Astrocyte (in vitro differentiated cells and primary cell): Measurements from ENCODE around the gene MB. TPM values are rescaled to one million over a fixed set of nuclear protein-coding genes. Genes with fewer than 3 reads are reported as not detected.

Experiments used
- DNase-seq: peaks from one replicate; pipeline ENCODE4 v3.0.0-alpha.2; 2010; ENCODE audit warnings: low read depth
- FAIRE-seq: peaks from 2 replicates; lab custom pipeline; 2011; peaks lifted over from hg19 to GRCh38; lab: Jason Lieb, UNC
- H2AFZ ChIP-seq: 2 replicates; pipeline ENCODE4 v1.6.0; 2012; ENCODE audit warnings: low read depth, low read length, inconsistent platforms
- H3K27ac ChIP-seq: 2 replicates; pipeline ENCODE4 v1.5.1; 2011; ENCODE audit warnings: low read depth, low read length, inconsistent platforms
- H3K27me3 ChIP-seq: 2 replicates; pipeline ENCODE4 v1.6.0; 2011; ENCODE audit warnings: low read length, inconsistent platforms; ENCODE audit not compliant: insufficient read depth
- H3K36me3 ChIP-seq: 2 replicates; pipeline ENCODE4 v1.5.1; 2011; ENCODE audit warnings: low read length, inconsistent platforms; ENCODE audit not compliant: insufficient read depth
- H3K4me1 ChIP-seq: 2 replicates; pipeline ENCODE4 v1.5.1; 2011; ENCODE audit warnings: low read length, inconsistent platforms; ENCODE audit not compliant: insufficient read depth
- H3K4me2 ChIP-seq: 2 replicates; pipeline ENCODE4 v1.6.0; 2012; ENCODE audit warnings: low read length, inconsistent platforms
- H3K4me3 ChIP-seq: 2 replicates; pipeline ENCODE4 v1.5.1; 2011; ENCODE audit warnings: low read depth, mild to moderate bottlenecking, low read length, inconsistent platforms; ENCODE audit not compliant: insufficient read depth
- H3K79me2 ChIP-seq: 2 replicates; pipeline ENCODE4 v1.6.0; 2012; ENCODE audit warnings: mild to moderate bottlenecking, low read length, inconsistent platforms; ENCODE audit not compliant: insufficient read depth
- H3K9ac ChIP-seq: 2 replicates; pipeline ENCODE4 v1.6.0; 2012; ENCODE audit warnings: mild to moderate bottlenecking, low read length, inconsistent platforms
- H3K9me3 ChIP-seq: 2 replicates; pipeline ENCODE4 v1.5.1; 2012; ENCODE audit warnings: low read depth, mild to moderate bottlenecking, low read length, inconsistent platforms; ENCODE audit not compliant: insufficient read depth
- H4K20me1 ChIP-seq: 2 replicates; pipeline ENCODE4 v1.6.0; 2012; ENCODE audit warnings: low read length, inconsistent platforms; ENCODE audit not compliant: insufficient read depth
- H3K27ac Mint-ChIP-seq: one replicate; pipeline ENCODE4 v1.8.0; 2021; ENCODE audit warnings: mild to moderate bottlenecking, mixed read lengths; ENCODE audit not compliant: unreplicated experiment
- H3K27me3 Mint-ChIP-seq: one replicate; pipeline ENCODE4 v1.8.0; 2021; ENCODE audit warnings: low read depth, mixed read lengths; ENCODE audit not compliant: unreplicated experiment
- H3K36me3 Mint-ChIP-seq: one replicate; pipeline ENCODE4 v1.8.0; 2021; ENCODE audit warnings: low read depth, mixed read lengths; ENCODE audit not compliant: unreplicated experiment
- H3K4me1 Mint-ChIP-seq: one replicate; pipeline ENCODE4 v1.8.0; 2021; ENCODE audit warnings: low read depth, mixed read lengths; ENCODE audit not compliant: unreplicated experiment
- H3K4me3 Mint-ChIP-seq: one replicate; pipeline ENCODE4 v1.8.0; 2021; ENCODE audit warnings: mild to moderate bottlenecking, moderate library complexity, mixed read lengths; ENCODE audit not compliant: unreplicated experiment
- H3K9me3 Mint-ChIP-seq: one replicate; pipeline ENCODE4 v1.8.0; 2021; ENCODE audit warnings: mild to moderate bottlenecking, mixed read lengths; ENCODE audit not compliant: unreplicated experiment
- EZH2 ChIP-seq: IDR thresholded peaks from 2 replicates; pipeline ENCODE4 v1.6.1; 2012; ENCODE audit warnings: mild to moderate bottlenecking, low read length, inconsistent platforms; ENCODE audit not compliant: insufficient read depth
- total RNA-seq: library from RNA; stranded (reverse); gene quantifications from 2 replicates; pipeline ENCODE4 v1.2.1, GENCODE V29; 2021
- TF ChIP-seq, protein P1 (sequence below): IDR thresholded peaks from 2 replicates; pipeline ENCODE4 v1.5.1; 2011; ENCODE audit warnings: low read depth, mild to moderate bottlenecking, inconsistent platforms, low read length, moderate library complexity; ENCODE audit not compliant: insufficient read depth

MB gene
- total RNA-seq, 1 donor from 2014 or later, result not detected

GRCh38 chr22:35612903-35613302 lies 4.2 kb downstream of the MB start:
- H3K4me3 ChIP-seq, result no peak overlapping the region
- H3K79me2 ChIP-seq, result no peaks in the 10 kb centered on the region
- H3K4me2 ChIP-seq, result no peak overlapping the region
- peaks cover 21% of the 10 kb centered on the region for H3K27me3 ChIP-seq
- DNase-seq, result no peak
- no peak overlapping the region for H2AFZ ChIP-seq
- Mint-ChIP-seq H3K4me1 (no peaks in the 10 kb centered on the region), H3K27ac (no peak overlapping the region), H3K9me3 (peaks cover 3% of the 10 kb centered on the region), H3K27me3 (peaks cover 54% of the 10 kb centered on the region), H3K36me3 (no peaks in the 10 kb centered on the region), H3K4me3 (no peak overlapping the region)
- no peak overlapping the region for H3K9ac ChIP-seq
- no peak for FAIRE-seq
- H3K36me3 ChIP-seq, result no peaks in the 10 kb centered on the region
- H4K20me1 ChIP-seq, result no peaks in the 10 kb centered on the region
- no peak for TF ChIP-seq EZH2
- TF ChIP-seq, protein P1, sequence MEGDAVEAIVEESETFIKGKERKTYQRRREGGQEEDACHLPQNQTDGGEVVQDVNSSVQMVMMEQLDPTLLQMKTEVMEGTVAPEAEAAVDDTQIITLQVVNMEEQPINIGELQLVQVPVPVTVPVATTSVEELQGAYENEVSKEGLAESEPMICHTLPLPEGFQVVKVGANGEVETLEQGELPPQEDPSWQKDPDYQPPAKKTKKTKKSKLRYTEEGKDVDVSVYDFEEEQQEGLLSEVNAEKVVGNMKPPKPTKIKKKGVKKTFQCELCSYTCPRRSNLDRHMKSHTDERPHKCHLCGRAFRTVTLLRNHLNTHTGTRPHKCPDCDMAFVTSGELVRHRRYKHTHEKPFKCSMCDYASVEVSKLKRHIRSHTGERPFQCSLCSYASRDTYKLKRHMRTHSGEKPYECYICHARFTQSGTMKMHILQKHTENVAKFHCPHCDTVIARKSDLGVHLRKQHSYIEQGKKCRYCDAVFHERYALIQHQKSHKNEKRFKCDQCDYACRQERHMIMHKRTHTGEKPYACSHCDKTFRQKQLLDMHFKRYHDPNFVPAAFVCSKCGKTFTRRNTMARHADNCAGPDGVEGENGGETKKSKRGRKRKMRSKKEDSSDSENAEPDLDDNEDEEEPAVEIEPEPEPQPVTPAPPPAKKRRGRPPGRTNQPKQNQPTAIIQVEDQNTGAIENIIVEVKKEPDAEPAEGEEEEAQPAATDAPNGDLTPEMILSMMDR, result no peak
- H3K27ac ChIP-seq, result no peak overlapping the region
- H3K9me3 ChIP-seq, result no peaks in the 10 kb centered on the region
- H3K4me1 ChIP-seq, result no peaks in the 10 kb centered on the region

- no peak for TF ChIP-seq EZH2
- TF ChIP-seq, protein P1, result no peak
- H3K27ac ChIP-seq, result no peak overlapping the region
- Mint-ChIP-seq H3K36me3 (no peaks in the 10 kb centered on the region), H3K27me3 (peaks cover 56% of the 10 kb centered on the region), H3K4me1 (no peaks in the 10 kb centered on the region), H3K27ac (no peak overlapping the region), H3K4me3 (no peak overlapping the region), H3K9me3 (peaks cover 3% of the 10 kb centered on the region)
- H3K79me2 ChIP-seq, result no peaks in the 10 kb centered on the region
- no peak for DNase-seq
- no peak overlapping the region for H2AFZ ChIP-seq
- peaks cover 19% of the 10 kb centered on the region for H3K27me3 ChIP-seq
- no peaks in the 10 kb centered on the region for H4K20me1 ChIP-seq
- FAIRE-seq, result no peak
- no peak overlapping the region for H3K4me3 ChIP-seq
- no peaks in the 10 kb centered on the region for H3K9me3 ChIP-seq
- H3K9ac ChIP-seq, result no peak overlapping the region
- no peaks in the 10 kb centered on the region for H3K36me3 ChIP-seq
- H3K4me1 ChIP-seq, result no peaks in the 10 kb centered on the region
- no peak overlapping the region for H3K4me2 ChIP-seq
These were observed 5.1 kb downstream of the MB start for GRCh38 chr22:35611891-35612576.

DNA sequence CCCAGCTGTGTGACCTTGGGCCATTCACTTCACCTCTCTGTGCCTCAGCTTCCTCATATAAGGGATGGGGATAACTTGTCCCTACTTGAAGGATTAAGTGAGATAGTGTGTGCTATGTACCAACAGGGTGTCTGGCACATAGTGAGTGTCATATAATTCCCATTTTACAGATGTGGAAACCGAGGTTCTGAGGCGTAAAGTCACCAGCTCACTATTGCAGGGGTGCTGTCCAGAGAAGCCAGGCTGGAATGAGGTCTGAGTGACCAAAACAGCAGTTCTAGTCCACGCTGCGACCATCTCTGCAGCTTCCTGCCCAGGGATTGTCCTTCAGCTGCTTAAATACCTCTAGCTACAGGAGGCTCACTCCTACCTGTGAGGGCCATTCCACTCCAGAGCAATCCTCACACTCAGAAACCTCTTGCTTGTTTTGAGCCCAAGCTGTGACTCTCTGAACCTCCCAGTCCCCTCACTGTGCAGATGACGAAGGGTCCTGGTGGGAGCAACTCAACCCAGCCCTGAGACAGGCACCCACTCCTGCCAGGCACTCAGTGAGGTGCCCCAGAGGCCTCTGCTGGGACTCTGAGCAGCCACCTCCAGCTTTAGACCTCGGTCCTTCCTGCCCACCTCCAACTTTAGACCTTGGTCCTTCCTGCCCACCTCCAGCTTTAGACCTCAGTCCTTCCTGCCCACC lies 5.8 kb downstream of the MB start:
- no peak overlapping the region for H2AFZ ChIP-seq
- H3K4me3 ChIP-seq, result no peak overlapping the region
- no peaks in the 10 kb centered on the region for H3K4me1 ChIP-seq
- DNase-seq, result no peak
- FAIRE-seq, result no peak
- H3K9me3 ChIP-seq, result no peaks in the 10 kb centered on the region
- H3K36me3 Mint-ChIP-seq, result no peaks in the 10 kb centered on the region
- H4K20me1 ChIP-seq, result no peaks in the 10 kb centered on the region
- no peaks in the 10 kb centered on the region for H3K36me3 ChIP-seq
- no peaks in the 10 kb centered on the region for H3K4me1 Mint-ChIP-seq
- H3K4me2 ChIP-seq, result no peak overlapping the region
- H3K9ac ChIP-seq, result no peak overlapping the region
- H3K27ac ChIP-seq, result no peak overlapping the region
- TF ChIP-seq, protein P1, result no peak
- TF ChIP-seq EZH2, result no peak
- H3K27me3 ChIP-seq, result peaks cover 15% of the 10 kb centered on the region
- no peak overlapping the region for H3K4me3 Mint-ChIP-seq
- H3K27ac Mint-ChIP-seq, result no peak overlapping the region
- no peaks in the 10 kb centered on the region for H3K79me2 ChIP-seq
- H3K9me3 Mint-ChIP-seq, result peaks cover 3% of the 10 kb centered on the region
- peaks cover 62% of the 10 kb centered on the region for H3K27me3 Mint-ChIP-seq
